LNCaP clone FGC (cell line): ENCODE results near the gene VWA5A.

Source experiments
- DNase-seq: peaks from one replicate; pipeline ENCODE4 v3.0.0-alpha.2; 2011; ENCODE audit warnings: low read depth
- H3K4me3 ChIP-seq: 2 replicates; pipeline ENCODE4 v1.5.1; 2011; ENCODE audit warnings: mild to moderate bottlenecking, low read depth, low read length, control low read depth
- CTCF ChIP-seq: IDR thresholded peaks from 2 replicates; pipeline ENCODE4 v1.5.1; 2012; ENCODE audit warnings: mild to moderate bottlenecking; ENCODE audit not compliant: control insufficient read depth, insufficient read depth; ENCODE audit errors: extremely low read depth

VWA5A gene

GRCh38 chr11:124194293-124195188 is 79.3 kb downstream of the VWA5A start:
- DNase-seq, result no peak
- no peak for TF ChIP-seq CTCF

DNA sequence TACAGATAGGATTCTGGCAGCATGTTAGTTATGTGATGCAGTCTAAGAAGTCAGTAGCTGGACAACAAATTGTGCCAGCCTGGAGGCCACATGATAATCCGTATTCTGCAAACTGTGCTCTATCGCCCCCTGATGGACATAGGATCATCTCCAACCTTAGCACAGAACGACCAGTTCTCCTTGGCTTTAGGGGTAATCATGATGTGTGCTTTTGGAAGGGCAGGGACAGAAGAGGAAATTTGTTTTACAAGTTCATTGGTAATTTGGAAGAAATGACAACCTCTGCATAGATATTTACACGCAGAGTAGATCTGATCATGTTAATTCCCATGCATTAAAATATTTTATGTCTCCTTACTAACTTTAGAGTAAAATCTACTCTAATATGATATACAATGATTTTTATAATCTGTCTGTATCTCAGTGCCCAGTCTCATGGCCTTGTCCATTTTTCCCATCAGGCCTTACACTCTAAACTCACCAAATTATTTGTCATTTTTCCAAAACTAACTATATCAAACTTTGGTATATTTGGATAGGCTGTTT is 80.0 kb downstream of the VWA5A start:
- TF ChIP-seq CTCF, result peak; percentile 82
- DNase-seq, result peak; percentile 39
- no peak overlapping the region for H3K4me3 ChIP-seq

More at GRCh38 chr11:124194293-124195188, 79.3 kb downstream of the VWA5A start:
- no peak overlapping the region for H3K4me3 ChIP-seq
